ENCODE results near the gene KCND3.

The KCND3 gene

GRCh38 chr1:111739194-111739924 lies 250.1 kb downstream of the KCND3 start, which contains the start of gene INKA2:
TSS of gene INKA2 (minus strand) at chr1:111739395. CDS start at chr1:111739242, 153 bp downstream.
- H3K27ac ChIP-seq (replicated peaks): peak within 1 kb of the TSS; percentile 32
- DNase-seq (ENCODE audit: low read depth in 1 of 2, low spot score in 1 of 2): peak; percentile 80 to 92

GRCh38 chr1:111738436-111739193 lies 250.9 kb downstream of the KCND3 start:
- H3K27ac ChIP-seq (replicated peaks): peak overlapping the region; percentile 32
- peaks cover 11% of the 10 kb centered on the region for H3K27me3 ChIP-seq (ENCODE audit: insufficient read depth, poor library complexity, severe bottlenecking)
- peak in 1 of 2 experiments; percentile 45 for DNase-seq (ENCODE audit: low read depth in 1 of 2, low spot score in 1 of 2)
- no peak for TF ChIP-seq REST (IDR thresholded peaks at IDR 0.05; ENCODE audit: insufficient replicate concordance, low read depth)
- TF ChIP-seq CTCF (IDR thresholded peaks at IDR 0.05; ENCODE audit: insufficient read depth, low read length): no peak
- no peak for TF ChIP-seq GABPA (IDR thresholded peaks at IDR 0.05; ENCODE audit: low read depth)
- H3K4me3 ChIP-seq (replicated peaks; ENCODE audit: insufficient read depth, low read length): peak overlapping the region; percentile 52

More at GRCh38 chr1:111739194-111739924, 250.1 kb downstream of the KCND3 start, which contains the start of gene INKA2:
- no peak for TF ChIP-seq CTCF (IDR thresholded peaks at IDR 0.05; ENCODE audit: insufficient read depth, low read length)
- TF ChIP-seq GABPA (IDR thresholded peaks at IDR 0.05; ENCODE audit: low read depth): no peak
- TF ChIP-seq POLR2AphosphoS5 (IDR thresholded peaks at IDR 0.05; ENCODE audit: low read depth): peak; percentile 46; the same call in 1 of the 2 replicates
- TF ChIP-seq REST (IDR thresholded peaks at IDR 0.05; ENCODE audit: insufficient replicate concordance, low read depth): no peak
- peaks cover 11% of the 10 kb centered on the region for H3K27me3 ChIP-seq (ENCODE audit: insufficient read depth, poor library complexity, severe bottlenecking)
- peak within 1 kb of the TSS; percentile 52 for H3K4me3 ChIP-seq (replicated peaks; ENCODE audit: insufficient read depth, low read length)

- H3K27ac ChIP-seq (replicated peaks): no peak overlapping the region
- no peak for DNase-seq (ENCODE audit: low read depth in 1 of 2, low spot score in 1 of 2)
- TF ChIP-seq SPI1 (IDR thresholded peaks at IDR 0.05; ENCODE audit: borderline replicate concordance, low read depth) (no peak), CTCF (IDR thresholded peaks at IDR 0.05; ENCODE audit: insufficient read depth, low read length) (no peak), POLR2AphosphoS5 (IDR thresholded peaks at IDR 0.05; ENCODE audit: low read depth) (no peak), GABPA (IDR thresholded peaks at IDR 0.05; ENCODE audit: low read depth) (no peak), REST (IDR thresholded peaks at IDR 0.05; ENCODE audit: insufficient replicate concordance, low read depth) (no peak)
Measured at GRCh38 chr1:111738133-111738435, 251.4 kb downstream of the KCND3 start.

More at GRCh38 chr1:111738133-111738435, 251.4 kb downstream of the KCND3 start:
- H3K27me3 ChIP-seq (ENCODE audit: insufficient read depth, poor library complexity, severe bottlenecking): peaks cover 11% of the 10 kb centered on the region
- no peak overlapping the region for H3K4me3 ChIP-seq (replicated peaks; ENCODE audit: insufficient read depth, low read length)
